GM20000 (cell line): ENCODE data around the gene ABLIM2.

ENCODE experiments used
- DNase-seq: peaks from one replicate; pipeline ENCODE4 v3.0.0; 2012; ENCODE audit warnings: low spot score
- CTCF ChIP-seq: IDR thresholded peaks from 2 replicates; pipeline ENCODE4 v1.5.1; 2012; ENCODE audit warnings: mild to moderate bottlenecking, control low read depth; ENCODE audit errors: extremely low read depth, missing control alignments

Gene ABLIM2

GRCh38 chr4:8118531-8118930, 40.1 kb downstream of the ABLIM2 start:
- no peak for TF ChIP-seq CTCF
- no peak for DNase-seq

GRCh38 chr4:8118035-8118434, 40.6 kb downstream of the ABLIM2 start:
- TF ChIP-seq CTCF, result no peak
- DNase-seq, result no peak

- no peak for DNase-seq
- TF ChIP-seq CTCF, result no peak
Observed at GRCh38 chr4:8117278-8117682, 41.3 kb downstream of the ABLIM2 start.

GRCh38 chr4:8115916-8116315, 42.7 kb downstream of the ABLIM2 start:
- DNase-seq, result no peak
- TF ChIP-seq CTCF, result no peak

- DNase-seq, result no peak
- TF ChIP-seq CTCF, result no peak
Observed at GRCh38 chr4:8115203-8115520, 43.5 kb downstream of the ABLIM2 start.

GRCh38 chr4:8114456-8115202, 44.0 kb downstream of the ABLIM2 start:
- DNase-seq, result no peak
- TF ChIP-seq CTCF, result no peak

GRCh38 chr4:8113611-8114377, 44.8 kb downstream of the ABLIM2 start:
- no peak for DNase-seq
- no peak for TF ChIP-seq CTCF
